Neural cell (in vitro differentiated cells): ENCODE measurements around the gene NF1. TPM values are rescaled to one million over a fixed set of nuclear protein-coding genes. Genes with fewer than 3 reads are reported as not detected.

Experiments
- H2AFZ ChIP-seq: fragments of 200-600, 300-800 bp; sonication (generic), shearing (Covaris generic); 2 replicates; pipeline ENCODE4 v1.6.0; 2014; ENCODE audit warnings: low read depth, mild to moderate bottlenecking, antibody characterized with exemption, low read length, moderate library complexity
- H3F3A ChIP-seq: fragments of 200-600 bp; shearing (Covaris generic); 2 replicates; pipeline ENCODE4 v1.6.1; 2016; ENCODE audit warnings: mild to moderate bottlenecking, moderate library complexity, mixed read lengths, antibody characterized with exemption, low read length; ENCODE audit not compliant: insufficient read depth, poor library complexity, severe bottlenecking
- H3K27ac ChIP-seq: fragments of 200-600, 300-800 bp; sonication (generic), shearing (Covaris generic); 2 replicates; pipeline ENCODE4 v1.5.1; 2014; ENCODE audit warnings: mild to moderate bottlenecking, low read length, moderate library complexity
- H3K27me3 ChIP-seq: fragments of 300-800, 200-600 bp; sonication (generic), shearing (Covaris generic); 2 replicates; pipeline ENCODE4 v1.6.0; 2014; ENCODE audit warnings: mild to moderate bottlenecking, low read depth, low read length, moderate library complexity; ENCODE audit not compliant: insufficient read depth
- H3K36me3 ChIP-seq: fragments of 300-800, 200-600 bp; sonication (generic), shearing (Covaris generic); 2 replicates; pipeline ENCODE4 v1.5.1; 2014; ENCODE audit warnings: mild to moderate bottlenecking, antibody characterized with exemption, low read length, moderate library complexity; ENCODE audit not compliant: insufficient read depth
- H3K4me2 ChIP-seq: fragments of 300-800, 200-600 bp; sonication (generic), shearing (Covaris generic); 2 replicates; pipeline ENCODE4 v1.6.0; 2014; ENCODE audit warnings: mild to moderate bottlenecking, low read length
- H3K4me3 ChIP-seq: fragments of 300-800, 200-600 bp; sonication (generic), shearing (Covaris generic); 2 replicates; pipeline ENCODE4 v1.5.1; 2014; ENCODE audit warnings: mild to moderate bottlenecking, low read length, moderate library complexity
- H3K79me2 ChIP-seq: fragments of 200-600 bp; shearing (Covaris generic); replicated peaks from 2 replicates; pipeline ENCODE4 v1.6.0; 2014; ENCODE audit warnings: mild to moderate bottlenecking, low read length, moderate library complexity; ENCODE audit not compliant: insufficient read depth
- H3K9ac ChIP-seq: fragments of 300-800, 200-600 bp; sonication (generic), shearing (Covaris generic); 2 replicates; pipeline ENCODE4 v1.6.1; 2016; ENCODE audit warnings: mild to moderate bottlenecking, low read length, mixed read lengths
- H3K9me2 ChIP-seq: fragments of 200-600 bp; shearing (Covaris generic); 2 replicates; pipeline ENCODE4 v1.6.1; 2016; ENCODE audit warnings: mild to moderate bottlenecking, low read length, mixed read lengths; ENCODE audit not compliant: insufficient read depth
- H3K9me3 ChIP-seq: fragments of 200-600, 300-800 bp; sonication (generic), shearing (Covaris generic); 2 replicates; pipeline ENCODE4 v1.6.1; 2016; ENCODE audit warnings: mild to moderate bottlenecking, mixed run types, low read length, moderate library complexity, mixed read lengths
- H4K20me1 ChIP-seq: fragments of 200-600 bp; shearing (Covaris generic); 2 replicates; pipeline ENCODE4 v1.6.1; 2016; ENCODE audit warnings: mild to moderate bottlenecking, mixed run types; ENCODE audit not compliant: insufficient read depth
- CTCF ChIP-seq: fragments of 450-650 bp; IDR thresholded peaks from 2 replicates; pipeline ENCODE4 v1.5.1; 2014; ENCODE audit warnings: antibody characterized with exemption, mild to moderate bottlenecking, moderate library complexity; ENCODE audit not compliant: poor library complexity, severe bottlenecking
- EP300 ChIP-seq: fragments of 450-650 bp; conservative IDR thresholded peaks from 2 replicates; pipeline ENCODE4 v1.6.1; 2014; ENCODE audit warnings: antibody characterized with exemption, mild to moderate bottlenecking, moderate library complexity; ENCODE audit not compliant: poor library complexity, severe bottlenecking
- EZH2 ChIP-seq: fragments of 200-600, 300-800 bp; shearing (Covaris generic), sonication (generic); IDR thresholded peaks from 2 replicates; pipeline ENCODE4 v1.6.1; 2014; ENCODE audit warnings: antibody characterized with exemption, low read length, borderline replicate concordance, mild to moderate bottlenecking; ENCODE audit not compliant: insufficient read depth, poor library complexity, severe bottlenecking
- MXI1 ChIP-seq: fragments of 450-650 bp; conservative IDR thresholded peaks from 2 replicates; pipeline ENCODE4 v1.6.1; 2014; ENCODE audit warnings: antibody characterized with exemption, mild to moderate bottlenecking; ENCODE audit not compliant: poor library complexity, severe bottlenecking
- POLR2AphosphoS5 ChIP-seq: IDR thresholded peaks from 2 replicates; pipeline ENCODE4 v1.6.1; 2012
- RAD21 ChIP-seq: fragments of 450-650 bp; conservative IDR thresholded peaks from 2 replicates; pipeline ENCODE4 v1.6.1; 2014; ENCODE audit warnings: antibody characterized with exemption, mild to moderate bottlenecking, moderate library complexity
- REST ChIP-seq: IDR thresholded peaks from 2 replicates; pipeline ENCODE4 v1.6.1; 2012; ENCODE audit warnings: borderline replicate concordance
- SMC3 ChIP-seq: fragments of 450-650 bp; conservative IDR thresholded peaks from 2 replicates; pipeline ENCODE4 v1.6.1; 2014; ENCODE audit warnings: antibody characterized with exemption, mild to moderate bottlenecking, moderate library complexity; ENCODE audit not compliant: poor library complexity
- TAF1 ChIP-seq: IDR thresholded peaks from 2 replicates; pipeline ENCODE4 v1.6.1; 2012; ENCODE audit warnings: low read depth
- polyA plus RNA-seq: library from polyadenylated mRNA; depleted of rRNA; stranded (reverse); fragments of >200 nt; gene quantifications from 2 replicates; pipeline ENCODE4 v1.2.3, GENCODE V29; 2014

Gene NF1
- polyA plus RNA-seq, 1 donor from 2014 or later, result 22.4 TPM

- Histone ChIP-seq H3K27me3 (no peaks in the 10 kb centered on the region), H4K20me1 (no peaks in the 10 kb centered on the region), H3K27ac (no peak overlapping the region), H3K36me3 (no peaks in the 10 kb centered on the region), H3F3A (no peaks in the 10 kb centered on the region), H3K4me3 (no peak overlapping the region), H3K4me2 (no peak overlapping the region), H2AFZ (no peak overlapping the region), H3K9ac (no peak overlapping the region), H3K9me2 (no peaks in the 10 kb centered on the region), H3K79me2 (no peaks in the 10 kb centered on the region), H3K9me3 (no peaks in the 10 kb centered on the region)
- TF ChIP-seq POLR2AphosphoS5 (no peak), EZH2 (no peak), TAF1 (no peak), REST (no peak), SMC3 (no peak), EP300 (no peak), MXI1 (no peak), CTCF (no peak), RAD21 (no peak)
These were observed 319.8 kb downstream of the NF1 start for GRCh38 chr17:31414550-31414918.

- H3K9ac ChIP-seq, result no peak overlapping the region
- H3K27ac ChIP-seq, result no peak overlapping the region
These were observed 320.3 kb downstream of the NF1 start for GRCh38 chr17:31415004-31415454.

More at GRCh38 chr17:31415004-31415454, 320.3 kb downstream of the NF1 start:
- H3K9me2 ChIP-seq, result no peaks in the 10 kb centered on the region
- H2AFZ ChIP-seq, result no peak overlapping the region
- H4K20me1 ChIP-seq, result no peaks in the 10 kb centered on the region
- TF ChIP-seq POLR2AphosphoS5 (no peak), REST (no peak), EP300 (no peak), CTCF (no peak), MXI1 (no peak)
- H3K36me3 ChIP-seq, result no peaks in the 10 kb centered on the region
- H3K9me3 ChIP-seq, result no peaks in the 10 kb centered on the region
- no peaks in the 10 kb centered on the region for H3K79me2 ChIP-seq
- no peaks in the 10 kb centered on the region for H3F3A ChIP-seq
- H3K4me2 ChIP-seq, result no peak overlapping the region
- no peaks in the 10 kb centered on the region for H3K27me3 ChIP-seq
- no peak overlapping the region for H3K4me3 ChIP-seq
